SK-N-SH (cell line): ENCODE measurements around the gene BUB1. TPM values are rescaled to one million over a fixed set of nuclear protein-coding genes. Genes with fewer than 3 reads are reported as not detected.

ENCODE experiments used
- CTCF ChIA-PET: fragments of 300-600, 350-600 bp; formaldehyde crosslinking; extraction: SDS; loops from one replicate; lab custom pipeline; 2021; lab: Yijun Ruan, JAX
- POLR2A ChIA-PET: fragments of 350-600 bp; sonication (Branson Sonifier 250); formaldehyde crosslinking; extraction: SDS; loops from one replicate; lab custom pipeline; 2020; ENCODE audit warnings: antibody characterized with exemption, inconsistent platforms; lab: Yijun Ruan, JAX
- DNase-seq: peaks from one replicate; pipeline ENCODE4 v3.0.0; 2012
- H2AFZ ChIP-seq: fragments of 200-600 bp; sonication (generic); 2 replicates; pipeline ENCODE4 v1.8.1; 2016; ENCODE audit warnings: antibody characterized with exemption, mild to moderate bottlenecking, low read depth
- H3F3A ChIP-seq: fragments of 200-600 bp; sonication (generic); replicated peaks from 2 replicates; pipeline ENCODE3; 2016; ENCODE audit warnings: antibody characterized with exemption, mild to moderate bottlenecking; ENCODE audit not compliant: insufficient read depth
- H3K27ac ChIP-seq, 2 experiments: fragments of 200-500 bp in 1 of 2; fragments of 200-600 bp in 1 of 2; sonication (Bioruptor generic) in 1 of 2; sonication (generic), shearing (Covaris generic) in 1 of 2; 2 replicates each; pipeline versions ENCODE4 v1.5.1 to v1.6.1; 2014 to 2016; ENCODE audit warnings: low read depth in 2 of 2, inconsistent platforms in 1 of 2, low read length in 1 of 2, mild to moderate bottlenecking in 1 of 2, mixed read lengths in 1 of 2
- H3K27me3 ChIP-seq: fragments of 200-600 bp; sonication (generic), shearing (Covaris generic); 2 replicates; pipeline ENCODE4 v1.6.1; 2016; ENCODE audit warnings: mixed run types; ENCODE audit not compliant: insufficient read depth
- H3K36me3 ChIP-seq, 2 experiments: fragments of 200-500 bp in 1 of 2; fragments of 200-600 bp in 1 of 2; sonication (Bioruptor generic) in 1 of 2; sonication (generic) in 1 of 2; replicated peaks in 1 of 2; 2 replicates each; pipeline versions ENCODE3 to v1.5.1; 2014 to 2016; ENCODE audit warnings: low read length in 1 of 2, mild to moderate bottlenecking in 1 of 2; ENCODE audit not compliant: insufficient read depth in 2 of 2, control insufficient read depth in 1 of 2
- H3K4me1 ChIP-seq, 2 experiments: fragments of 200-500 bp in 1 of 2; fragments of 200-600 bp in 1 of 2; sonication (Bioruptor generic) in 1 of 2; sonication (generic), shearing (Covaris generic) in 1 of 2; 2 replicates each; pipeline versions ENCODE4 v1.5.1 to v1.6.1; 2014 to 2016; ENCODE audit warnings: low read depth in 1 of 2, low read length in 1 of 2, mixed run types in 1 of 2; ENCODE audit not compliant: insufficient read depth in 2 of 2, control insufficient read depth in 1 of 2
- H3K4me2 ChIP-seq: fragments of 200-600 bp; sonication (generic), shearing (Covaris generic); 2 replicates; pipeline ENCODE4 v1.6.1; 2017; ENCODE audit warnings: mixed run types
- H3K4me3 ChIP-seq, 2 experiments: fragments of 200-500 bp in 1 of 2; fragments of 200-600 bp in 1 of 2; sonication (Bioruptor generic) in 1 of 2; sonication (generic), shearing (Covaris generic) in 1 of 2; 2 replicates each; pipeline versions ENCODE4 v1.5.1 to v1.8.1; 2014 to 2016; ENCODE audit warnings: low read depth in 2 of 2, inconsistent platforms in 1 of 2, low read length in 1 of 2, mild to moderate bottlenecking in 1 of 2, mixed read lengths in 1 of 2, moderate library complexity in 1 of 2
- H3K79me2 ChIP-seq: fragments of 200-600 bp; sonication (generic); 2 replicates; pipeline ENCODE4 v1.8.1; 2017; ENCODE audit warnings: mild to moderate bottlenecking; ENCODE audit not compliant: insufficient read depth
- H3K9ac ChIP-seq: fragments of 200-600 bp; sonication (generic); 2 replicates; pipeline ENCODE4 v1.6.1; 2017; ENCODE audit warnings: mixed run types
- H3K9me2 ChIP-seq: fragments of 200-600 bp; sonication (generic); 2 replicates; pipeline ENCODE4 v1.6.1; 2017; ENCODE audit warnings: mixed run types
- H3K9me3 ChIP-seq: fragments of 200-600 bp; sonication (generic); 2 replicates; pipeline ENCODE4 v1.6.1; 2017; ENCODE audit warnings: mixed run types, mild to moderate bottlenecking, moderate library complexity
- H4K20me1 ChIP-seq: fragments of 200-600 bp; sonication (generic); 2 replicates; pipeline ENCODE4 v1.6.1; 2017; ENCODE audit warnings: mild to moderate bottlenecking, mixed run types; ENCODE audit not compliant: insufficient read depth
- ELF1 ChIP-seq: IDR thresholded peaks from 2 replicates; pipeline ENCODE4 v1.4.0; 2012
- FOSL2 ChIP-seq: IDR thresholded peaks from 2 replicates; pipeline ENCODE4 v1.4.0; 2012; ENCODE audit warnings: low read depth, mild to moderate bottlenecking, moderate library complexity, borderline replicate concordance
- FOXJ3 ChIP-seq: sonication (generic); formaldehyde crosslinking; IDR thresholded peaks from 2 replicates; pipeline ENCODE4 v1.5.1; 2020; ENCODE audit warnings: mild to moderate bottlenecking, missing genetic modification reagents
- IRF3 ChIP-seq: fragments of 150-350 bp; IDR thresholded peaks from 2 replicates; pipeline ENCODE4 v1.6.1; 2016; ENCODE audit warnings: mild to moderate bottlenecking, low read depth, low read length
- JUND ChIP-seq: IDR thresholded peaks from 2 replicates; pipeline ENCODE4 v1.4.0; 2012
- MAX ChIP-seq: IDR thresholded peaks from 2 replicates; pipeline ENCODE4 v1.4.0; 2012; ENCODE audit warnings: low read depth
- NRF1 ChIP-seq: IDR thresholded peaks from 2 replicates; pipeline ENCODE4 v1.6.1; 2012; ENCODE audit warnings: low read depth, mild to moderate bottlenecking, low read length
- PBX3 ChIP-seq: IDR thresholded peaks from 2 replicates; pipeline ENCODE4; 2012
- RAD21 ChIP-seq: IDR thresholded peaks from 2 replicates; pipeline ENCODE4 v1.6.1; 2012; ENCODE audit warnings: mild to moderate bottlenecking, low read length
- REST ChIP-seq: IDR thresholded peaks from 2 replicates; pipeline ENCODE4 v1.6.1; 2012; ENCODE audit warnings: mild to moderate bottlenecking, low read depth, low read length, moderate library complexity
- RXRA ChIP-seq: IDR thresholded peaks from 2 replicates; pipeline ENCODE4 v1.4.0; 2012; ENCODE audit warnings: low read depth, mild to moderate bottlenecking, borderline replicate concordance
- SIN3A ChIP-seq: IDR thresholded peaks from 2 replicates; pipeline ENCODE4 v1.6.1; 2012; ENCODE audit warnings: low read depth, mild to moderate bottlenecking, low read length, moderate library complexity, borderline replicate concordance
- SMC3 ChIP-seq: IDR thresholded peaks from 2 replicates; pipeline ENCODE4 v1.6.1; 2012; ENCODE audit warnings: low read depth, low read length, improper control_type of control experiment
- TAF1 ChIP-seq: IDR thresholded peaks from 2 replicates; pipeline ENCODE4 v1.6.1; 2012; ENCODE audit warnings: low read depth, mild to moderate bottlenecking, low read length, moderate library complexity, borderline replicate concordance
- TCF12 ChIP-seq: IDR thresholded peaks from 2 replicates; pipeline ENCODE4 v1.4.0; 2012
- TEAD4 ChIP-seq: IDR thresholded peaks from 2 replicates; pipeline ENCODE4 v1.4.0; 2012; ENCODE audit warnings: mild to moderate bottlenecking, borderline replicate concordance; ENCODE audit not compliant: insufficient read depth
- USF1 ChIP-seq: IDR thresholded peaks from 2 replicates; pipeline ENCODE4 v1.4.0; 2012; ENCODE audit warnings: low read depth, borderline replicate concordance
- YY1 ChIP-seq: IDR thresholded peaks from 2 replicates; pipeline ENCODE4 v1.4.0; 2012; ENCODE audit warnings: low read depth, mild to moderate bottlenecking
- ZBTB33 ChIP-seq: IDR thresholded peaks from 2 replicates; pipeline ENCODE4 v1.4.0; 2012; ENCODE audit warnings: low read depth, borderline replicate concordance
- WGBS: methylation state at CpG from one replicate; pipeline ENCODE4 v1.1.6; 2017; ENCODE audit warnings: low lambda C conversion rate; 5-methylcytosine and 5-hydroxymethylcytosine counted together
- polyA plus RNA-seq, 3 experiments: library from polyadenylated mRNA; depleted of rRNA; stranded (reverse); fragments of >200 nt; gene quantifications; 2 replicates each; pipeline ENCODE4 v1.2.3, GENCODE V29; 2012

The BUB1 gene
- polyA plus RNA-seq, 1 of the 3 experiments (the other 2 are of a cell fraction): 9.0 TPM

- H3K4me1 ChIP-seq: peaks cover 0 to 10% of the 10 kb centered on the region in 2 experiments; a peak in 1 of 4 replicates
- ChIA-PET CTCF (no interaction called here), POLR2A (no interaction called here)
- WGBS: 82% methylated on average over 2 of the region's 2 CpGs
- peaks cover 9% of the 10 kb centered on the region for H3F3A ChIP-seq
- H3K36me3 ChIP-seq: peaks cover 62 to 79% of the 10 kb centered on the region in 2 experiments
- H3K4me3 ChIP-seq: no peak overlapping the region
- H2AFZ ChIP-seq: no peak overlapping the region
- no peak overlapping the region for H3K4me2 ChIP-seq
- H3K27ac ChIP-seq: no peak overlapping the region
- H3K27me3 ChIP-seq: no peaks in the 10 kb centered on the region
- H4K20me1 ChIP-seq: no peaks in the 10 kb centered on the region
- TF ChIP-seq FOSL2 (peak; percentile 12; the same call in 1 of the 2 replicates), PBX3 (no peak)
- H3K9me3 ChIP-seq: no peaks in the 10 kb centered on the region
- no peak for DNase-seq
- H3K9me2 ChIP-seq: no peaks in the 10 kb centered on the region
- H3K9ac ChIP-seq: no peak overlapping the region
- H3K79me2 ChIP-seq: no peaks in the 10 kb centered on the region
Measured at GRCh38 chr2:110655701-110656100, 22.2 kb downstream of the BUB1 start.

- no peaks in the 10 kb centered on the region for H4K20me1 ChIP-seq
- WGBS: 99% methylated on average over 3 of the region's 3 CpGs
- H3K4me1 ChIP-seq: peaks cover 0 to 10% of the 10 kb centered on the region in 2 experiments; a peak in 1 of 4 replicates
- peaks cover 73 to 78% of the 10 kb centered on the region in 2 experiments for H3K36me3 ChIP-seq
- H3K27me3 ChIP-seq: no peaks in the 10 kb centered on the region
- no peak overlapping the region for H3K9ac ChIP-seq
- no peak overlapping the region for H3K27ac ChIP-seq
- H3F3A ChIP-seq: peaks cover 9% of the 10 kb centered on the region
- no peak overlapping the region for H3K4me3 ChIP-seq
- CTCF ChIA-PET: no interaction called here
- no peak overlapping the region for H3K4me2 ChIP-seq
- H3K9me2 ChIP-seq: no peaks in the 10 kb centered on the region
- TF ChIP-seq IRF3 (no peak), REST (no peak), RAD21 (no peak), SIN3A (no peak), TEAD4 (no peak), TCF12 (no peak), TAF1 (no peak), ELF1 (no peak), JUND (no peak), SMC3 (no peak), FOXJ3 (CRISPR knock-in tag) (no peak), ZBTB33 (no peak), NRF1 (no peak), USF1 (no peak), YY1 (no peak), MAX (no peak), RXRA (no peak)
- no peak overlapping the region for H2AFZ ChIP-seq
- POLR2A ChIA-PET: no interaction called here
- no peaks in the 10 kb centered on the region for H3K9me3 ChIP-seq
- no peaks in the 10 kb centered on the region for H3K79me2 ChIP-seq
- DNase-seq: no peak
Measured at GRCh38 chr2:110653861-110654260, 24.0 kb downstream of the BUB1 start.
